ENCODE data around the gene ENPP5.

GRCh38 chr6:46118157-46118556, 52.6 kb downstream of the ENPP5 start:
- TF ChIP-seq ATRX (CRISPR knock-in tag; IDR thresholded peaks at IDR 0.05; ENCODE audit: borderline replicate concordance) = no peak
- no peak for TF ChIP-seq HNRNPL (IDR thresholded peaks at IDR 0.05; ENCODE audit: low read depth, low read length)
- TF ChIP-seq RELA (CRISPR knock-in tag; IDR thresholded peaks at IDR 0.05) = no peak
- TF ChIP-seq ERF (CRISPR knock-in tag; IDR thresholded peaks at IDR 0.05) = no peak
